H9 (cell line): ENCODE results near the gene RAVER1. TPM values are rescaled to one million over a fixed set of nuclear protein-coding genes. Genes with fewer than 3 reads are reported as not detected.
A peak's percentile ranks its signal among the peaks of the same experiment; 100 is the strongest.

Experiments
- DNase-seq: peaks from one replicate; pipeline ENCODE4 v3.0.0-alpha.2; 2017
- H2AFZ ChIP-seq: one replicate; pipeline ENCODE4 v1.6.1; 2013; ENCODE audit warnings: mild to moderate bottlenecking, low read length, control low read depth, moderate library complexity
- H2AK5ac ChIP-seq: 2 replicates; pipeline ENCODE4 v1.6.1; 2013; ENCODE audit warnings: low read length, control low read depth, mixed read lengths; ENCODE audit not compliant: insufficient read length
- H2BK120ac ChIP-seq: one replicate; pipeline ENCODE4 v1.6.1; 2013; ENCODE audit warnings: low read depth, mild to moderate bottlenecking, low read length, control low read depth, inconsistent platforms; ENCODE audit not compliant: poor library complexity, severe bottlenecking
- H2BK12ac ChIP-seq: 2 replicates; pipeline ENCODE4 v1.6.1; 2013; ENCODE audit warnings: low read length, control low read depth, mixed read lengths, low read depth; ENCODE audit not compliant: insufficient read length
- H2BK15ac ChIP-seq: 2 replicates; pipeline ENCODE4 v1.6.1; 2013; ENCODE audit warnings: low read depth, low read length, control low read depth
- H2BK20ac ChIP-seq: one replicate; pipeline ENCODE4 v1.6.1; 2013; ENCODE audit warnings: low read depth, mild to moderate bottlenecking, low read length, control low read depth, inconsistent platforms; ENCODE audit not compliant: poor library complexity, severe bottlenecking
- H2BK5ac ChIP-seq: 2 replicates; pipeline ENCODE4 v1.6.1; 2013; ENCODE audit warnings: low read length, control low read depth, mixed read lengths; ENCODE audit not compliant: insufficient read length
- H3K14ac ChIP-seq: 2 replicates; pipeline ENCODE4 v1.6.1; 2013; ENCODE audit warnings: low read length, control low read depth; ENCODE audit not compliant: insufficient read depth
- H3K18ac ChIP-seq: 2 replicates; pipeline ENCODE4 v1.6.1; 2013; ENCODE audit warnings: low read depth, mild to moderate bottlenecking, mixed read lengths, low read length, control low read depth; ENCODE audit not compliant: insufficient read length
- H3K23ac ChIP-seq: 2 replicates; pipeline ENCODE4 v1.6.1; 2013; ENCODE audit warnings: low read length, control low read depth, mixed read lengths, low read depth; ENCODE audit not compliant: insufficient read length
- H3K23me2 ChIP-seq: 2 replicates; pipeline ENCODE4 v1.6.1; 2013; ENCODE audit warnings: low read depth, mild to moderate bottlenecking, mixed read lengths, low read length, control low read depth; ENCODE audit not compliant: insufficient read length, poor library complexity, severe bottlenecking
- H3K27ac ChIP-seq: 2 replicates; pipeline ENCODE4 v1.5.1; 2013; ENCODE audit warnings: low read length, control low read depth, mixed read lengths, low read depth; ENCODE audit not compliant: insufficient read length
- H3K27me3 ChIP-seq: 2 replicates; pipeline ENCODE4 v1.6.1; 2013; ENCODE audit warnings: low read length, control low read depth, inconsistent platforms; ENCODE audit not compliant: insufficient read depth
- H3K4ac ChIP-seq: 2 replicates; pipeline ENCODE4 v1.6.1; 2013; ENCODE audit warnings: low read depth, mild to moderate bottlenecking, control low read depth, inconsistent platforms, low read length, moderate library complexity
- H3K4me1 ChIP-seq: 2 replicates; pipeline ENCODE4 v1.6.1; 2013; ENCODE audit warnings: low read length, control low read depth, inconsistent platforms; ENCODE audit not compliant: insufficient read depth
- H3K4me2 ChIP-seq: 2 replicates; pipeline ENCODE4 v1.6.1; 2013; ENCODE audit warnings: low read length, control low read depth, mixed read lengths; ENCODE audit not compliant: insufficient read length, insufficient read depth
- H3K56ac ChIP-seq: 2 replicates; pipeline ENCODE4 v1.6.1; 2013; ENCODE audit warnings: low read depth, mild to moderate bottlenecking, mixed read lengths, low read length, control low read depth; ENCODE audit not compliant: insufficient read length
- H3K79me1 ChIP-seq: 2 replicates; pipeline ENCODE4 v1.6.1; 2013; ENCODE audit warnings: low read depth, mild to moderate bottlenecking, moderate library complexity, low read length, control low read depth, inconsistent platforms; ENCODE audit not compliant: insufficient read depth, poor library complexity, severe bottlenecking
- H3K79me2 ChIP-seq: 2 replicates; pipeline ENCODE4 v1.6.1; 2013; ENCODE audit warnings: low read length, control low read depth, inconsistent platforms; ENCODE audit not compliant: insufficient read depth
- H3K9ac ChIP-seq: 2 replicates; pipeline ENCODE4 v1.6.1; 2013; ENCODE audit warnings: low read length, control low read depth, mixed read lengths; ENCODE audit not compliant: insufficient read length; ENCODE audit errors: extremely low read depth
- H3K9me3 ChIP-seq: one replicate; pipeline ENCODE4 v1.6.1; 2013; ENCODE audit warnings: low read depth, low read length, inconsistent platforms; ENCODE audit not compliant: control insufficient read depth
- H3T11ph ChIP-seq: one replicate; pipeline ENCODE4 v1.6.1; 2013; ENCODE audit warnings: mild to moderate bottlenecking, low read length, control low read depth, inconsistent platforms
- H4K20me1 ChIP-seq: one replicate; pipeline ENCODE4 v1.6.1; 2013; ENCODE audit not compliant: control insufficient read depth, insufficient read length, insufficient read depth
- H4K5ac ChIP-seq: 2 replicates; pipeline ENCODE4 v1.6.1; 2013; ENCODE audit warnings: low read depth, mild to moderate bottlenecking, mixed read lengths, low read length, control low read depth; ENCODE audit not compliant: insufficient read length
- H4K8ac ChIP-seq: replicated peaks from 2 replicates; pipeline ENCODE4 v1.6.1; 2013; ENCODE audit warnings: low read length, control low read depth, mixed read lengths, low read depth; ENCODE audit not compliant: insufficient read length
- H4K91ac ChIP-seq: 2 replicates; pipeline ENCODE4 v1.6.1; 2013; ENCODE audit warnings: low read depth, mild to moderate bottlenecking, moderate library complexity, mixed read lengths, low read length, control low read depth; ENCODE audit not compliant: insufficient read length
- H3K27ac Mint-ChIP-seq, 3 experiments: 2 replicates in 2 of 3; 3 replicates in 1 of 3; pipeline ENCODE4 v1.8.0; 2020 to 2021; ENCODE audit warnings: mixed read lengths in 3 of 3, mild to moderate bottlenecking in 1 of 3, moderate library complexity in 1 of 3
- H3K27me3 Mint-ChIP-seq: 2 replicates; pipeline ENCODE4 v1.8.0; 2021; ENCODE audit warnings: low read depth, mild to moderate bottlenecking, moderate library complexity, mixed read lengths
- H3K36me3 Mint-ChIP-seq, 3 experiments: 2 replicates in 2 of 3; 3 replicates in 1 of 3; pipeline ENCODE4 v1.8.0; 2020 to 2021; ENCODE audit warnings: low read depth in 3 of 3, mixed read lengths in 3 of 3; ENCODE audit not compliant: insufficient read depth in 1 of 3
- H3K4me1 Mint-ChIP-seq, 2 experiments: 2 replicates each; pipeline ENCODE4 v1.8.0; 2020; ENCODE audit warnings: mixed read lengths in 2 of 2
- H3K4me3 Mint-ChIP-seq, 2 experiments: 2 replicates in 1 of 2; 3 replicates in 1 of 2; pipeline ENCODE4 v1.8.0; 2020 to 2021; ENCODE audit warnings: mild to moderate bottlenecking in 2 of 2, mixed read lengths in 2 of 2, moderate library complexity in 1 of 2
- H3K9me3 Mint-ChIP-seq, 2 experiments: 2 replicates in 1 of 2; 3 replicates in 1 of 2; pipeline ENCODE4 v1.8.0; 2020; ENCODE audit warnings: mild to moderate bottlenecking in 2 of 2, mixed read lengths in 2 of 2, moderate library complexity in 1 of 2
- CTCF ChIP-seq: fragments of 200-600 bp; sonication (generic); conservative IDR thresholded peaks from 3 replicates; pipeline ENCODE4 v1.8.0; 2021; ENCODE audit warnings: antibody characterized with exemption, mild to moderate bottlenecking
- WGBS: extraction: QIAGEN DNeasy Blood & Tissue Kit; methylation state at CpG from one replicate; pipeline ENCODE4 v1.1.7; 2013; ENCODE audit warnings: missing lambda C conversion rate, low lambda C conversion rate, mixed read lengths; ENCODE audit not compliant: insufficient read length; ENCODE audit errors: extremely low coverage; 5-methylcytosine and 5-hydroxymethylcytosine counted together
- total RNA-seq: library from RNA; stranded (reverse); gene quantifications from 2 replicates; pipeline ENCODE4 v1.2.1, GENCODE V29; 2021

RAVER1 gene
- total RNA-seq, 1 experiment from 2014 or later = 74.7 TPM

GRCh38 chr19:10290357-10290875 lies 42.9 kb downstream of the RAVER1 start:
- H3K18ac ChIP-seq = no peak overlapping the region
- H3K4me1 Mint-ChIP-seq = peaks cover 13 to 44% of the 10 kb centered on the region in 2 experiments
- peak; percentile 55 for DNase-seq
- H4K20me1 ChIP-seq = no peaks in the 10 kb centered on the region
- H4K8ac ChIP-seq = no peak overlapping the region
- H3K27me3 ChIP-seq = peaks cover 61% of the 10 kb centered on the region
- no peaks in the 10 kb centered on the region; the same call in 1 of the 2 replicates for H3K4me1 ChIP-seq
- no peak overlapping the region for H3K23ac ChIP-seq
- H2BK15ac ChIP-seq = no peak overlapping the region
- H3K27ac ChIP-seq = no peak overlapping the region
- peaks cover 99% of the 10 kb centered on the region for H3K27me3 Mint-ChIP-seq
- no peak overlapping the region for H4K91ac ChIP-seq
- H2BK5ac ChIP-seq = no peak overlapping the region
- WGBS = no CpG with 5 or more reads among the region's 30 CpGs
- no peak overlapping the region for H2AK5ac ChIP-seq
- H3K9me3 Mint-ChIP-seq = peaks cover 0 to 5% of the 10 kb centered on the region in 2 experiments; a peak in 3 of 5 replicates
- H2BK12ac ChIP-seq = no peak overlapping the region
- no peak for TF ChIP-seq CTCF
- no peaks in the 10 kb centered on the region for H3K79me1 ChIP-seq
- no peaks in the 10 kb centered on the region for H3K9me3 ChIP-seq
- H2BK20ac ChIP-seq = no peak overlapping the region
- H3K4me3 Mint-ChIP-seq = peak overlapping the region; percentile 59 to 92
- H3K4me2 ChIP-seq = peak overlapping the region; percentile 92
- no peak overlapping the region for H3K9ac ChIP-seq
- H3K79me2 ChIP-seq = no peaks in the 10 kb centered on the region
- no peak overlapping the region for H3K14ac ChIP-seq
- peaks cover 0 to 2% (median 0%) of the 10 kb centered on the region in 3 experiments; a peak in 4 of 7 replicates for H3K36me3 Mint-ChIP-seq
- H4K5ac ChIP-seq = no peak overlapping the region
- peaks cover 38% of the 10 kb centered on the region for H3K23me2 ChIP-seq
- H3K56ac ChIP-seq = no peak overlapping the region
- no peak overlapping the region for H2AFZ ChIP-seq
- H3K4ac ChIP-seq = no peak overlapping the region
- H3K27ac Mint-ChIP-seq = no peak overlapping the region
- no peak overlapping the region for H3T11ph ChIP-seq
- H2BK120ac ChIP-seq = no peak overlapping the region
